Chondrocyte (in vitro differentiated cells): ENCODE measurements around the gene FAM151A. TPM values are rescaled to one million over a fixed set of nuclear protein-coding genes. Genes with fewer than 3 reads are reported as not detected.
A peak's percentile ranks its signal among the peaks of the same experiment; 100 is the strongest.

Experiments used
- DNase-seq: peaks from one replicate; pipeline ENCODE4 v3.0.0; 2021; ENCODE audit warnings: mixed read lengths, low spot score
- H3K27ac Mint-ChIP-seq: one replicate; pipeline ENCODE4 v1.8.0; 2021; ENCODE audit warnings: mild to moderate bottlenecking, moderate library complexity, mixed read lengths; ENCODE audit not compliant: unreplicated experiment
- H3K27me3 Mint-ChIP-seq: 2 replicates; pipeline ENCODE4 v1.8.0; 2021; ENCODE audit warnings: low read depth, mixed read lengths
- H3K36me3 Mint-ChIP-seq: 2 replicates; pipeline ENCODE4 v1.8.0; 2021; ENCODE audit warnings: low read depth, mixed read lengths
- H3K4me1 Mint-ChIP-seq: 2 replicates; pipeline ENCODE4 v1.8.0; 2021; ENCODE audit warnings: low read depth, mild to moderate bottlenecking, mixed read lengths
- H3K4me3 Mint-ChIP-seq: one replicate; pipeline ENCODE4 v1.8.0; 2021; ENCODE audit warnings: mild to moderate bottlenecking, moderate library complexity, mixed read lengths; ENCODE audit not compliant: unreplicated experiment
- H3K9me3 Mint-ChIP-seq: 2 replicates; pipeline ENCODE4 v1.8.0; 2021; ENCODE audit warnings: low read depth, mixed read lengths
- CTCF ChIP-seq: fragments of 200-600 bp; sonication (generic); IDR thresholded peaks from 2 replicates; pipeline ENCODE4 v1.5.0; 2021; ENCODE audit warnings: antibody characterized with exemption, mild to moderate bottlenecking, moderate library complexity
- total RNA-seq: library from RNA; stranded (reverse); gene quantifications from 3 replicates; pipeline ENCODE4 v1.2.1, GENCODE V29; 2021

The FAM151A gene
- total RNA-seq, 1 donor from 2014 or later, result not detected

GRCh38 chr1:54627196-54627595, 3.9 kb upstream of the FAM151A start:
- Mint-ChIP-seq H3K27me3 (peaks cover 25% of the 10 kb centered on the region), H3K36me3 (peaks cover 3% of the 10 kb centered on the region), H3K4me3 (no peak overlapping the region), H3K27ac (no peak overlapping the region), H3K4me1 (no peaks in the 10 kb centered on the region), H3K9me3 (no peaks in the 10 kb centered on the region)
- TF ChIP-seq CTCF, result no peak
- DNase-seq, result no peak

GRCh38 chr1:54624466-54625464, 1.4 kb upstream of the FAM151A start:
- DNase-seq, result no peak
- no peaks in the 10 kb centered on the region for H3K4me1 Mint-ChIP-seq
- no peak overlapping the region for H3K27ac Mint-ChIP-seq
- H3K36me3 Mint-ChIP-seq, result no peaks in the 10 kb centered on the region
- peaks cover 19% of the 10 kb centered on the region for H3K27me3 Mint-ChIP-seq
- no peak overlapping the region for H3K4me3 Mint-ChIP-seq
- TF ChIP-seq CTCF, result no peak
- no peaks in the 10 kb centered on the region for H3K9me3 Mint-ChIP-seq

- TF ChIP-seq CTCF, result no peak
- DNase-seq, result peak; percentile 52
Observed at GRCh38 chr1:54619749-54620148, 3.6 kb downstream of the FAM151A start.

GRCh38 chr1:54615531-54616279, 7.6 kb downstream of the FAM151A start:
- no peak for DNase-seq
- Mint-ChIP-seq H3K27me3 (peaks cover 28% of the 10 kb centered on the region), H3K36me3 (no peaks in the 10 kb centered on the region), H3K4me1 (no peaks in the 10 kb centered on the region), H3K27ac (no peak overlapping the region), H3K9me3 (no peaks in the 10 kb centered on the region), H3K4me3 (no peak overlapping the region)
- TF ChIP-seq CTCF, result no peak

More at GRCh38 chr1:54619749-54620148, 3.6 kb downstream of the FAM151A start:
- H3K36me3 Mint-ChIP-seq, result no peaks in the 10 kb centered on the region
- no peak overlapping the region for H3K4me3 Mint-ChIP-seq
- peaks cover 36% of the 10 kb centered on the region for H3K27me3 Mint-ChIP-seq
- no peaks in the 10 kb centered on the region for H3K4me1 Mint-ChIP-seq
- H3K27ac Mint-ChIP-seq, result no peak overlapping the region
- no peaks in the 10 kb centered on the region for H3K9me3 Mint-ChIP-seq

GRCh38 chr1:54614563-54614962, 8.8 kb downstream of the FAM151A start:
- Mint-ChIP-seq H3K4me1 (no peaks in the 10 kb centered on the region), H3K27me3 (peaks cover 22% of the 10 kb centered on the region), H3K36me3 (no peaks in the 10 kb centered on the region), H3K4me3 (no peak overlapping the region), H3K9me3 (no peaks in the 10 kb centered on the region), H3K27ac (no peak overlapping the region)
- DNase-seq, result no peak
- TF ChIP-seq CTCF, result no peak
